ENCODE measurements around the gene ANAPC5.
A peak's percentile ranks its signal among the peaks of the same experiment; 100 is the strongest.

Gene ANAPC5

DNA sequence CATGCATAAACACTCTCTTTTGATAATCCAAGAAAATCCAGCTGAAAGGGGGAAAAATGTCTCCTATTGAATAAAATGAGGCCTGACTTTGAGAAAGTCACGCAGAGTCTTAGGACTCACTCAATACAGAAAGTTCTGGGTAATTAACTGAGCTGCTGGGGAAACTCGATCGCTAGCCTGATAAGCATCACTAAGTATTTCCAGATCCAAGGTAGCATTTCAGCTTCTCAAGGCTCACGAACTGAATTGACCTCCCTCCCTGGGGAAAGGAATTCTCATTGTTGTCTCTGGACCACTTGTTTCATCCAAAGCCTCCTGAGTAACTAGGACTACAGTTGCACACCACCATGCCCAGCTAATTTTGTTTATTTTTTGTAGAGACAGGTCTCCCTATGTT, 13.8 kb upstream of the ANAPC5 start:
- no peak for FAIRE-seq

DNA sequence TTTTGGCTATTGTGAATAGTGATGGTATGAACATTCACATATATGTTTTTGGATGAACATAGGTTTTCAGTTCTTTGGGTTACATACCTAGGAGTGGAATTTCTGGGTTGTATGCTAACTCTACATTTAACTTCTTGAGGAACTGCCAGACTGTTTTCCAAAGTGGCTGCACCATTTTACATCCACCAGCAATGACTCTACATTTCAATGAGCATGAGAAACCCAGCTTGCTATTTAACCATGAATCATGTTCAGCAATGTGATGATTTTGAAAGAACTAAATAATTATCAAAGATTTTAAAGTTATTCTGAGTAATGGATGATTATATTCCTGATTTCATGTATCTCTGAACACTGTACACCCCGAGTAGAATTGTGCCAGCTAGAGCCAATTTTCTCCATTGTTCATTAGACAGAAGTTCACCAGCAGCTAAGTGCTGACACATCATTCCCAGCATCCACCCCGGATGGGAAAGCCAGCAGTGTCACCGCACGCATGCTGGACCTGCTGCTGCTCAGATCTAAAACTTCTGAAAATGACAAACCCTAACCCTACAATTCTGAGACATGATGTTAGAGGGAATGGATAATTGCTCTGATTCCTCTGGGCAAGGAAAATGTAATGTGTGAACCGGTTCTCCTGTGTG, 13.3 kb upstream of the ANAPC5 start:
- no peak for FAIRE-seq

GRCh38 chr12:121364683-121365121, 12.5 kb upstream of the ANAPC5 start:
- FAIRE-seq, result no peak

GRCh38 chr12:121358073-121358472, 5.9 kb upstream of the ANAPC5 start:
- no peak for FAIRE-seq

GRCh38 chr12:121357331-121357730, 5.1 kb upstream of the ANAPC5 start:
- no peak for FAIRE-seq

- no peak for FAIRE-seq
Observed at GRCh38 chr12:121356657-121357056, 4.4 kb upstream of the ANAPC5 start.

DNA sequence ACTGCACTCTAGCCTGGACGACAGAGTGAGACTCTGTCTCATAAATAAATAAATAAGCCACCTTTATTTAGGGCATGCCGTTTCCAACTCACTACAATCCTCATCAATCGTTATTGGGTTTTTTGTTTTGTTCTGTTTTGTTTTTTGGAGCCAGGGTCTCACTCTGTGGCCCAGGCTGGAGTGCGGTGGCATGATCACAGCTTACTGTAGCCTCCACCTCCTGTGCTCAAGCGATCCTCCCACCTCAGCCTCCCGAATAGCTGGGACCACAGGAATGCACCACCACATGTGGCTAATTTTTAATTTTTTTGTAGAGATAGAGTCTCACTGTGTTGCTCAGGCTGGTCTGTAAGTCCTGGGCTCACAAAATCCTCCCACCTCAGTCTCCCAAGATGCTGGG, 3.6 kb upstream of the ANAPC5 start:
- no peak for FAIRE-seq

DNA sequence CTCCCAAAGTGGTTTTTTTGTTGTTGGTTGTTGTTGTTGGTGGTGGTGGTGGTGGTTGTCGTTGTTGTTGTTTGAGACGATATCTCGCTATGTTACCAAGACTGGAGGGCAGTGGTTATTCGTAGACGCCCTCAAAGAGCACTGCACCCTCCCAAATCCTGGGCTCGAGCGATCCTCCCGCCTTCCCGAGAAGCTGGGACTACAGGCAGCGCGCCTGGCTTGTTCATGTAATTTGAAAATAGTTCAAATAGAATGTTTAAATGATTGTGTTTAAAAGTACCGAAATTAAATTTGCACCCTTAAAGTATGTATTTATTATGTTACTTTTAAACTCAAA, 439 bp upstream of the ANAPC5 start:
- peak; percentile 3 for FAIRE-seq

DNA sequence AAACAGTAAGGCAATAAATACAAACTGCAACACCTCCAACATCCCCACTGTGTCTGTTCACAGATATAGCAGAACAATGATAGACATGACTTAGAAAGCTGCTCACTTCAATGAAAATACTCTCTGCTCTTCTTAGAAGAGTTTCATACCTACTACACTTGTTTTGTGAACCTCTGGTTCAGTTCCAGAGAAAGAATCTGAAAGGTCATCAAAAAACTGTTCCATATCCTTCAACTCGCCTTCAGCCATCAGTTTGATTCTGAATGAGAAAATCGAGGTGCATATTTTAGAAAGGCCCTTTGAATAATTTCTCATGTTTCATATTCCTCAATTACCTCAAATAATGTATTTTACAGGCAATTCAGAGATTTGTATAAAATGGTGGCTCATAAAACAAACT, 5.5 kb downstream of the ANAPC5 start:
- no peak for FAIRE-seq

- no peak for FAIRE-seq
Observed at GRCh38 chr12:121345151-121345815, 6.9 kb downstream of the ANAPC5 start.

GRCh38 chr12:121344506-121344905, 7.7 kb downstream of the ANAPC5 start:
- no peak for FAIRE-seq

DNA sequence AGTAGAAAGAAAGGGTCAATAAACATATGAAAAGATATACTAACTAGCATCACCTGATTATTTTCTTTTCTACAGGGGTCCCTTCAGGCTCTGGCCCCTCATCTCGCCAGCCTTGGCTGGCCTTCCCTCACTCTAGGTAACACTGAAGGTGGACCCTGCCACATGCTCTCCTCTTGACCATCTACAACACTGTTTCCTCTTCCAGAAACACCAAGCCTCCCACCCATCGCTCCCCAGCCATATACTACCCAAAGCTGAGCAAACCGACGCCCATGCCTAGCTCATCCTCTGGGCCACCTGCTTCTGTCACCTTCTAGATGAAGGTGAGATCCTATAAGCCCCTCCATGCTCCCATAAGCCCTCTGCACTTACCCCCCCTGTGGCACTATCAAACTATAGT, 14.8 kb downstream of the ANAPC5 start:
- no peak for FAIRE-seq

GRCh38 chr12:121334513-121335343, 17.5 kb downstream of the ANAPC5 start:
- FAIRE-seq, result peak; percentile 95

- FAIRE-seq, result no peak
Observed at GRCh38 chr12:121333747-121334146, 18.5 kb downstream of the ANAPC5 start.

- no peak for FAIRE-seq
Observed at GRCh38 chr12:121331248-121331647, 21.0 kb downstream of the ANAPC5 start.

GRCh38 chr12:121330692-121331091, 21.5 kb downstream of the ANAPC5 start:
- no peak for FAIRE-seq

DNA sequence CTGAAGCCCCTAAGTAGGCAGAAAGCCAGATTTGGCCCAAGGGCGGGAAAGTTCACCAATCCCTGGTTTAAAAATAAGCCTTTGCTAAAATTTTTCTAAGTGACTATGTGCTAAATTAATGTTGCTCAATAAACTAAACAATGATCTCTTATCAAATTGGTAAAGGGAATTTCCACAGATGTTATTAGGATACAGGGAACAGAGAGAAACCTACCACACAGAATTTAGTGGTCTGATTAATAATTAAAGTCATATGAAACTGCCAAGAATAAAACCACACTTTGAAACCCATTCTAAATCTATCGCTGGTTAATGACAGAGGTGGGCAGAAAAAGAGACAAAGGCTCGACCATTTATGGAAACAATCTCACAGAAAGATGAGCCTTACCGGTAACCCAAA, 22.0 kb downstream of the ANAPC5 start:
- no peak for FAIRE-seq

DNA sequence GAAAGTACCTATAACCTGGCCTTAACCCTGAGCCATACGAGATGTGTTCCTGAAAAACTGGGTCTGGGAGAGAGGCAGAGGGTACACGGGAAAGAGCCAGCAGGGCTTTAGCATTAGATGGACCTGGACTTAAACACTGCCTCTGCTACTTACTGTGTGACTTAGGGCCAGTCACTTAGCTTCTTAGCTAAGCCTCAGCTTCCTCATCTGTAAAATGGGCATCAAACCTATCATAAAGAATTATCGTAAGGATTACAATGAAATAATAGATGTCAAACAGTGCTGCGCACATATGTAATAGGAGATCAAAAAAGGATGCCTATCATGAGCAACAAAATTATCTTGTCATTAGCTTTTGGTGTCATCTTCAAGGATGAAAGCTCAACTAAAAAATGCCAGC, 23.6 kb downstream of the ANAPC5 start:
- FAIRE-seq, result no peak

- FAIRE-seq, result no peak
Observed at GRCh38 chr12:121326996-121327674, 25.1 kb downstream of the ANAPC5 start.

DNA sequence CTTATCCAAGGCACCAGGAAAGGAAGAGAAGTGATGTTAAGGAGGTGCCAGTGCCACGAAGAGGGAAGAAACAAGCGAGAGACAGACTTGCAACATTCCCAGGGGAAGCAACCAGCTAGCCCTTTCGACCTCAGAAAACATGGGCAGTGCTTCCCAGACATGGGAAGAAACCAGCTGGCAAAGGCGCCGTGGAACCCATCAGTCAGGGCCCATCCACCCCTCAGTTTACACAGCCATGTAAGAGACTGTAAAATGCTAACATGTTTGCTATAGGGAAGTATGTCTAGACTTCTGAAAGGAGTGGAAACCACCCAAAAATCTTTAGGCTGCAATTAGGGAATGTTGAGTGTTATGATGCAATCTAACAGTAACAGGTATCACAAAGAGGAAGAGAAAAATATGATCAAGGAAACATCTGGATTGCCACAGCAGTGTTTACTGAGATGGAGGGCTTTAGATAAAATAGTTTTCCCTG, 26.3 kb downstream of the ANAPC5 start:
- no peak for FAIRE-seq

DNA sequence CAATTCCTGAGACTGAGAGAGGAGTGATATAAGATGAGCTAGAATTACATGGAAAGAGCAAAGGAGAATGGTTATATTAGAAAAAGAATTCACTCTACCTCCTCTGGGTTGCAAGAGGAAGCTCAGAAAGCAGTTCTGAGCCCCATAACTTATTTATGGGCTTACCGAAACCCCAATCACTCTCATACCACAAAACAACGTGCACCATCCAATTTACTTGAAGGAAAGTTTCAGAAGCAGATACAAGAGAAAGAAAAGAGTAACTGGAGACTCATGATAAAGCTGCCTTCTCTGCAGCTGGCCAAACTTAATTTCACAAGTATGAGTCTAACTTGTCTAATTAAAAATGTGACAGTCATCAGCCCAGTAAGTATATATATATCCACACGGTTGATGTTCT, 28.3 kb downstream of the ANAPC5 start:
- FAIRE-seq, result no peak

DNA sequence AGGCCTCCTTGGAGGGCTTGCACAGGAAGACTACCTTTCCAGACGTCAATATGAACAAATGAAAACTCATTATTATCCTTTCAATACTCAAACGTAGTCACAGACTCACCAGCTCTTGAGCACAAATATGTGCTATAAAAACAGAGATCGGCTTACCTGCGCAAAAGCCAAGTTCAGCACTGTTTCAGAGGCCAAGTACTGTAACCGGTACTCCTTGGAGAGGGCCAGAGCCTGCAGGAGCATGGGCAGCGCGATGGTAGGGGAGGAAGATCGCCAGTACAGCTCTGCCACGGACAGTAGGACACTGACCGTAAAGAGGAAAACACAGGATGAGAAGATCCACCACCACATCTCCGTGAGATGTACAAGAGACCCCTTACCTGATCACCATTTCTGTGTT, 34.1 kb downstream of the ANAPC5 start:
- no peak for FAIRE-seq

DNA sequence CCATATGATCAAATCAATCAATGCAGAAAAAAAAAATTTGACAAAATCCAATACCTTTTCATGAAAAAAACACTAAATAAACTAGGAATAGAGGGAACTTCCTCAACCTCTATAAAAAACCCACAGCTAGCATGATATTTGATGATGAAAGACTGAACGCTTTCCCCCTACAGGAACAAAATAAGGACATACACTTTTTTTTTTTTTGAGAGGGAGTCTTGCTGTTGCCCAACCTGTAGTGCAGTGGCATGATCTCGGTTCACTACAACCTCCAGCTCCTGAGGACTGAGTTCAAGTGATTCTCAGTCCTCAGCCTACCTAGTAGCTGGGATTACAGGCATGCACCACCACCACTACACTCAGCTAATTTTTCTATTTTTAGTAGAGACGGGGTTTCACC, 37.8 kb downstream of the ANAPC5 start:
- FAIRE-seq, result no peak
